Fibroblast of skin of left quadriceps (primary cell): ENCODE measurements around the gene ADAMTS2.
A peak's percentile ranks its signal among the peaks of the same experiment; 100 is the strongest.
"Not testable (repeated sequence)": the region's sequence is repeated elsewhere in the genome, so short reads cannot be mapped to it uniquely, and the experiment has no call there.

Source experiments
- DNase-seq, 2 experiments: peaks; one replicate each; pipeline ENCODE4 v3.0.0-alpha.2; 2013; ENCODE audit warnings: low read depth in 2 of 2

ADAMTS2 gene

GRCh38 chr5:179325296-179326031, 19.8 kb downstream of the ADAMTS2 start:
- no peak for DNase-seq

GRCh38 chr5:179324760-179325295, 20.4 kb downstream of the ADAMTS2 start:
- no peak for DNase-seq

GRCh38 chr5:179324316-179324715, 20.9 kb downstream of the ADAMTS2 start:
- not testable (repeated sequence) for DNase-seq

DNA sequence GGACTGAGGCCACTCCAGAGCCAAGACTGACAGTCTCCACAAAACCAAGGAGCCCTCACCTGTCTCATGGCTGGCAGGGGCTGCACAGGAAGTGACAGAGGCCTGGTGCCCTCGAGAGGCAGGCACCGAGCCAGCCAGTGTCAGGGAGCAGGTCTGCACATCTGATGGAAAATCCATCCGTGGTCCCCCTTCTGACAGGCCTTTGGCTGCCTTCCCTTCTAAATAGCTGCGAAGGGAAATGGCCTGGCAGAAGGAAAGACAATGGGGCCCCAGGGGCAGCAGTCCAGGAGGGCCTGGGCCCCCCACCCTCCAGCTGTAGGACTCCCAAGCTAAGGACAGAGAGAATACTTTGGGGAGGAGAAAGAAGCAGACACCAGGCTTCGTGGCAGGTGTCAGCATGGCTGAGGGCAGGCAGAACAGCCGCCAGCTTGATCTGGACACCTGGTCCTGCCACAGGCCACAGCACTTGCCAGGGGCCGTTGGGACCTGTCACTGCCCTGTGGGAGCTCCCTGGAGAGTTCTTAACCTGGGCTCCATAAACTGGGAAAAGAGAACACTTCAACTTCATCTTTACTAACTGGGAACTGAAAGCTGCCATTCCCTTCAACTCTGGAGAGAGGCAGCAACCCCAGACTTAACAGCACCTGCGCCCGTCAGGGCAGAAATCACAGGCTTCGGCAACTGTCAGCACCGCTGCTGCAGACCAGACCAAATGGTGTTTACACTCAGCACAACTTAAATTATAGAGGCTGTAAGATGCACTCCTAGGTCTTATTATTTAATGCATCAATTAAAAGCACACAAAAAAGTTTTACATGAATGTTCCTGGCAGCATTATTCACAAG, 22.0 kb downstream of the ADAMTS2 start:
- DNase-seq: no peak

DNA sequence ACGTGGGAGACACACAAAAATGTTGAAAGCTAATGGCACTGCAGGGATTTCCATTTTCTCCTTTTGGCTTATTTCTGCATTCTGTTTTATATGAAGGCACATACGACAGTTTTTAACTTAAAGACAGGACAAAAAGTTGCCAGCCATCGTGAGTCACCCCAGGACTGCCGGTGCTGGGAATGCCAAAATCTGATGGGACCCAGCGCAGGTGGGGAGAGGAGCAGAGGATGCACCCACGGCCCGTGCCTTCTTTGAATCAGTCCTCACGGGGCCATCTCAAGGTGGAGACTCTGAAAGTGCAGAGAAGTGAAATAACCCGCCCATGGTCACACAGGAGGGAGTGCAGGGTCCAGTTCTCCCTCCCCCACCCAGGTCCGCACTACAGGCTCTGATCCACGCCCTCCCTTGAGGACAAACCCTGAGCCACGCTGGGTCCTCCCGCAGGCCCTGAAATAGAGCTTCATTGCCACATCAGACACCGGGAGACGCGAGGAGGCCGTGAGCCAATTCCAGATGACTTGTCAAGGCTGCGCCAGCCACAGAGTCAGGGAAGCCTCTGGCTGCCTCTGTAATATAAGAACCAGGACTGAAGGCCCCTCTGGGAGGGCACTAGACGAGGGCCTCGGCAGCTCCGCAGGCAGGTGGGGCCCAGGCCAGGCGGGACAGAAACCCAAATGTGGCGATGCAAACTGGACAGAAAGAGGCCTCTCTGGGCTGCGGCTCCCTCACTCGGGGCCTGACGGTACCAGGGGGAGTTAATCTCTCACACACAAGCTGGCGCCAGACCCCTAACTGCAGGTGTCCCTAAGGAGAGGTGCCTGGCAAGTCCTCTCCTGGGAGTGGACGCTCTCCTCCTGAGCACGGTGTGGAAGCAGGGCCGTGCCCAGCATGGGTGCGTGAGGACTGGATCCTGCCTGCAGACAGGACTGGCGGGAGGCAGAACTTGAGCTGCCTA, 22.9 kb downstream of the ADAMTS2 start:
- no peak for DNase-seq

DNA sequence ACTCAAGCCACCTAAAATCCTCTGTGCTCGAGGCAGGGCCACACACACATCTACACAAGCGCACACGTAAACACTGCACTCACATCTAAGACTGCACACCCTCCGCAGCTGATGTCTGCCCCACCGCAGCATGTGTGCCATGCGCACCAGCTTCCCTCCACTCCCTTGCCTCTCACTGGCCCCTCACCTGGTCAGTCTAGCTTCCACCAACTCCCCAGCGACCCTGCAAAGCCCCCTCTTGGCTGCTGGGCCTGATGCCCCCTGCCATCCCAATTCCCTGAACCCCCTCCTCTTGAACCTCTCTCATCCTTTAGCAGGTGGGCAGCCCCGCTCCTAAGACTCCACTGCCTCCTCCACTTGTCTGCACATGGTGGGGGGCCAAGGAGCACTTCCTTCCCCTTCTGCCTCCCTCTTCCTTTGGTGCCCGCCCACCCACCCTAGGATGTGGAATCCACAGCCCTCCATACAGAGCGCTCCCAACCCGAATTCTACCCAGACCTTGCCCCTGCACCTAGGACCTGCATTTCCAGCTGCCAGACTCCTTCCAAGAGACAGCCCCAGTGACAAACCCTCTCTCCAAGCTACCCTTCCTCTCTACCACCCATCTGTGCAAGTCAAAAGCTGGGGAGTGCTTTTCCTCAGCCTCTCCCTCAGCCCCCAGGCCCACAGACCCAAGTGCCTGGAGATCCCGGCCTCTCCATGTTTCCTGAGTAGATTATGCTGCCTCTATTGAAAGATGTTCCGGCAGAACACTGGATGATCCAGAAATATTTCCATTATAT, 23.9 kb downstream of the ADAMTS2 start:
- DNase-seq: no peak

DNA sequence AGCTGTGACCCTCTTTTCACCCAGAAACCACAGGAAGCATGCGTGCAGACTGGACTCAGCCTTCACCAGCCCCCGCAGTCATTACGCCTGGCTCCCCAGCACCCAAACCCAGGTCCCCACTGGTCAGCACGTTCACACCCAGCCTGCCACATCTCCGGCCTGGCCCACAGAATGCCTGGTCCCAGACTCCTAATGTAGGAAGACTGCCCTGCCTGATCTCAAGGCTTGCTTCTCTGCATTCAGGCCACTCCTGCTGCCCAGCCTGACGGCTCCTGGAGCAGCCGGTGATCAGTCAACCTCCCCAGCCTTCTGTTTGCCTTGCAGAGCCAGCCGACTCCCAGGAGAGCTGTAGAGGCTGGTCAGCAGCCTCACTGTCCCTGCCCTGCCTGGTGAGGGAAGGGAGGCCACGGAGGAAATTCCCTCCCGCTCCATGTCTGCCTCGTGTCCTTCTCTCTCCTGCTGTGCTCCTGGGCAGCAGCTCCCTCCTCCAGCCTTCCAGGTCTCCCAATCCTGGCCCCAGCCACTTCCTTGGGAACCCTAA, 25.4 kb downstream of the ADAMTS2 start:
- DNase-seq: no peak

DNA sequence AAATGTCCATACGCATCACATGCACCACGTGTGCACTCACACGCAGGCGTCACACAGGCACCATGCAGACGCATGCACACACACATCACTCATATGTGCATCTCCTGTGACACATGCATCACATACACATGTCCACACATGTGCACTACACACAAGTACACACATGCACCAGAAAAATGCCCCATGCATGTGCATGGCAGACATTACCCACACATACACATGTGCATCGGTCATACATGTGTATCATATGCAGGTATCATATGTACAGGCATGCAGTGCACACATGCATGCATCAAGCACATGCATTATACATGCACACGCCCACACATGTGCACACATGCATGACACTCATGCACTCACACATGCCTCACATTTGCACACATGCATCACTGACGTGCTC, 26.1 kb downstream of the ADAMTS2 start:
- DNase-seq: no peak

DNA sequence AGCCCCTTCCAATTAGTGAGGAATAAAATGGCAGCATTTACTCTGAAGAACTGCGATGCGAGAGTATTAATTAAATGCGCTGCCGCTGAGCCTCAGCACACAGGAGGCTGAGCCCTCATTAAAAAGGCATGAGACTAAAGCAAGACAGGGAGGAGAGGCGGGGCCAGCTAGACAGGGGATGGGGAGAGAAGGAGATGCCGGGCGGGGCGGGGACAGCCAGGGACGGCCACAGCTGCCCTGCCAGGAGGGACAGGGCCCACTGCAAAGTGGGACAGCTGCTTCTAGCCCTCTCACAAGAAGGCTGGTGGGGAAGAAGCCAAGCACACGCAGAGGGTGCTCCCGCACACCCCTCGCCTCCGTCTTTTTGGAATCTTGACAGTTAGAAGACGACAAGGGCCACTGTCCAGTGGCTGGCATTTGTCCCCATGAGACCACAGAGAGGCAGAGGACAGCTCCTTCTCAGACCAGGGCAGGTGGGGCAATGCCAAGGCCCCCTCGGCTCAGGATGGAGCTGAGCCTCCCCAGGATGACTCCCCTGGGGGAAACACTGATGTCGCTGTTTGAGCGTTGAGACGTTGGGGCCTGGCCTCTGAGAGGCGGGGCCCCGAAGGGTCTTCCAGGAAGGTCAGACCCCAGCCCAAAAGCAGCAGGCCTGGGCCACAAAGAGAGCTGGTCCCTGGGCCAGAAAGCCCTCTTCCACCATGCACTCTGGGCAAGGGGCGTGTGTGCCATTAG, 26.9 kb downstream of the ADAMTS2 start:
- no peak for DNase-seq

GRCh38 chr5:179317411-179318220, 27.6 kb downstream of the ADAMTS2 start:
- DNase-seq: no peak

DNA sequence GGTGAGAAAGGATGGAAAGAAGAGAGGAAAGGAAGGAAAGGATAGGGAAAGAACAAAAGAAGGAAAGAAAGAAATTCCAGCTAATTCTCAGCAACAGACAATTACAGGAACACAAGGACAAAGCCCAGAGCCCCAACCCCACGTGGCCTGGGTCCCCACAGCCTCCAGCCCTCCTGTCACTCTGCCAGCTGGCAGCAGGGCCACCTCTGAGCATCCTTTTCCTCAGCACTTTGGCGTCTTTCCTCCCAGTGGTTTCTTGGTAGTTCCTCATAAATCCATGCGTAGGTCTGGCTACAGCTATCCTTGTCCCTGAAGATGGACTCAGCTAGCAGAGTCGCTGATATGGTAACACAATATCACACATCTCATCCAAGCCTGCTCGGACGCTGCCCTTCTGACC, 28.3 kb downstream of the ADAMTS2 start:
- DNase-seq: no peak

GRCh38 chr5:179316111-179316551, 29.1 kb downstream of the ADAMTS2 start:
- DNase-seq: no peak

DNA sequence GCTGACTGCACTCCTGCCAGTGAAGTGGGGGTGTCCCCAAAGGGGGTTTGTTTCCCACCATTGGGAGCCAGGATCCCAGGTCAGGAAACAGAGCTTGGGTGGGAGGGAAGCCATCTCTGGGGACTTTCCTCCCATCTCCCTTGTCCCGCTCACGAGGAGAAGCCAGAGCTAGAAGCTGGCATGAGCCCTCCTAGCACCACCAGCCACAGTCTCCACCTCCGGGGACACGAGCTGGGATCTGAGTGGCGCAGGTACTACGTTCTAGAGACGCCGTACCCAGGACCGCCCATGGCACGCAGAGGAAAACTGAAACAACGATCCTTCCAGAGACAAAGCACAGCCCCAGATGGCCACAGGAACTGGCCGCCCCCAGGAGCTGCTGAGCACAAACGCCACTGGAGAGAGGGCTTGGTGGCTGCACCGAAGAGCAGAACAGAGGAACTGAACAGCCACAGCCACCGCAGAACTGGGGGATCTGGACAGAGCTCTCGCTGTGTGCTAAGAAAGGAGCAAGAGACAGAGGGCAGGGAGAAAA, 29.8 kb downstream of the ADAMTS2 start:
- no peak for DNase-seq

DNA sequence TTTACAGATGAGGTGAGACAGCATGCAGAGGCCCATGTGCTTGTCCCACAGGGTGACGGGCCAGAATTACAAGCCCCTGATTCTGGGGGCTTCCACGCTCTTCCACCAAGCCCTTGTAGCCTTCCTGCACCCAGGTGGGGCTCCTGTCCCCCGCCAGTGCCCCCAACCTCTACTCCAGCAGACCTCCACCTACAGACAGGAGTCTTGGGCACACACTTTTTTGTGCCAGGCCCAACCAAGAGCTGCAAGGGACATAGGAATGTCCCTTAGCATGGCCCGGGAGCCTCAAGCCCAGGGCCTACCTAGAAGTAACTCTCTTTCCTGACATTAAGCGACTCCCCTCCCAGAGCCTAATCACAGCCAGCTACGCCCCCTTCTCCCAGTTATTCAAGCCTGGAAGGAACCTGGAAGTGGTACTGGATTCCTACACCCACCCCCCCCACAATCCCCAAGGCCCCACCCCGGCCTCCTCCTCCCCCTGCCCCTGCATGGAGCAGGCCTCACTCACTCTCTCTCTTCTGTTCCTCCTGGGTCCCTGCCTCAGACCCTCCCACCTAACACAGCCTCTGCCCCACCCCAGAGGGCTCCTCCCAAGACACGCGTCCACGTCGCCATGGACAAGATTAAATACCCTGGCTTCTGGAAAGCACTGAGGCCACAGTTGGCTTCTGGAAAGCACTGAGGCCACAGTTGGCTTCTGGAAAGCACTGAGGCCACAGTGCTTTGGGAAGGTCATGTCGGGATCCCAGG, 30.5 kb downstream of the ADAMTS2 start:
- no peak for DNase-seq

DNA sequence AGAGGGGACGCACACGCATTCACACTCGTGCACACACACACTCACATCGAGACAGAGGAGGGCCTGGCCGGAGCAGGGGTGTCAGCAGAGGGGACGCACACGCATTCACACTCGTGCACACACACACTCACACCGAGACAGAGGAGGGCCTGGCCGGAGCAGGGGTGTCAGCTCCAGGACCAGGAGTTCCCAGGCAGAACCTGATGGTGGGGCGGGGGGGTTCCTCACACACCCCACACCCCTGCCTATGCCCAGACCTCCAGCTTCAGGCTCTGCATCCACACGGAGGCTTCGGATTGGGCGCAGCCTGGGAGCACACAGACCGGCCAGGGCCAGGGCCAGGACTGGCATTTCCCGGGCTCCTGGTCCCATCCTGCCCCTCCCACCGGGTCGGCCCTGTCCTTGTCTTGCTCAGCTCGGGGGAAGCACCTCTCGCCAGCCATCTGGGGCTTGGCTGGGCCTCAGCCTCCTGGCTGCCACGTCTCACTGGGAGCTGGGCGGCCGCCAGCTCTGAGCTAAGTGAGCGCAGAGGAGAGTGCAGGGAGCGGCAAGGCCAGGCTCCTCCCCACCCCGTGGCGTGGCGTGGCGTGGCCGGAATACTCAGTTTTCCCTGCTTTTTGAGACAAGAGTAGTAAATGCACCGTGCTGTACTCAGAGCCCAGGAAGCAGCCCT, 31.3 kb downstream of the ADAMTS2 start:
- peak; percentile 79 to 84 for DNase-seq

GRCh38 chr5:179312557-179313235, 32.6 kb downstream of the ADAMTS2 start:
- no peak for DNase-seq

GRCh38 chr5:179311581-179311980, 33.7 kb downstream of the ADAMTS2 start:
- DNase-seq: no peak
